Sigmoid colon (tissue), 7 donors: Measurements from ENCODE around the gene COL1A1. TPM values are rescaled to one million over a fixed set of nuclear protein-coding genes. Genes with fewer than 3 reads are reported as not detected.

Experiments
- DNase-seq: peaks from one replicate; pipeline ENCODE4 v3.0.0-alpha.2; 2019
- H3K27ac ChIP-seq, 4 donors: fragments of 200-600 bp; sonication (generic); one replicate each; pipeline ENCODE4 v1.5.1; 2016 to 2019; ENCODE audit warnings: mild to moderate bottlenecking in 1 of 4
- H3K27me3 ChIP-seq, 3 donors: fragments of 200-600 bp; sonication (generic); one replicate each; pipeline ENCODE4 v1.5.1; 2019; ENCODE audit warnings: mild to moderate bottlenecking in 1 of 3
- H3K36me3 ChIP-seq, 4 donors: fragments of 200-600 bp; sonication (generic); one replicate each; pipeline ENCODE4 v1.5.1; 2016 to 2019
- H3K4me1 ChIP-seq, 4 donors: fragments of 200-600 bp; sonication (generic); one replicate each; pipeline ENCODE4 v1.5.1; 2017 to 2019
- H3K4me3 ChIP-seq, 4 donors: fragments of 200-600 bp; sonication (generic); one replicate each; pipeline ENCODE4 v1.5.1; 2017 to 2019; ENCODE audit warnings: mild to moderate bottlenecking in 2 of 4, moderate library complexity in 1 of 4
- H3K9me3 ChIP-seq, 4 donors: fragments of 200-600 bp in 3 of 4; sonication (generic) in 3 of 4; one replicate each; pipeline versions ENCODE4 v1.5.1 to v1.6.1; 2013 to 2019
- CTCF ChIP-seq, 4 experiments: fragments of 450-650 bp in 3 of 4; fragments of 200-600 bp in 1 of 4; IDR thresholded peaks; one replicate each; pipeline ENCODE4 v1.5.1; 2016 to 2019; ENCODE audit warnings: antibody characterized with exemption in 4 of 4, mild to moderate bottlenecking in 3 of 4, moderate library complexity in 2 of 4
- EP300 ChIP-seq, 4 donors: sonication (generic); formaldehyde crosslinking; IDR thresholded peaks; one replicate each; pipeline ENCODE4 v1.6.1; 2017; ENCODE audit warnings: antibody characterized with exemption in 4 of 4
- POLR2A ChIP-seq, 2 donors: fragments of 450-650 bp; IDR thresholded peaks; one replicate each; pipeline ENCODE4 v1.6.1; 2016; ENCODE audit warnings: antibody characterized with exemption in 2 of 2, mild to moderate bottlenecking in 2 of 2, moderate library complexity in 2 of 2
- POLR2AphosphoS5 ChIP-seq, 4 donors: sonication (generic); formaldehyde crosslinking; IDR thresholded peaks; one replicate each; pipeline ENCODE4 v1.6.1; 2017; ENCODE audit warnings: antibody characterized with exemption in 4 of 4
- WGBS, 2 donors: extraction: QIAGEN DNeasy Blood & Tissue Kit; methylation state at CpG; one replicate each; pipeline ENCODE4 v1.1.7; 2013; 5-methylcytosine and 5-hydroxymethylcytosine counted together
- intact Hi-C: fragments of 100-400 bp; cut with DNase I; formaldehyde crosslinking; loops from one replicate; pipeline ENCODE4 v1.15.1; 2023
- polyA plus RNA-seq, 3 donors: library from polyadenylated mRNA; stranded (reverse); fragments of 200-250 nt; gene quantifications; one replicate each; pipeline ENCODE4 v1.2.3, GENCODE V29; 2013
- total RNA-seq, 4 donors: library from RNA; depleted of rRNA; stranded (reverse); fragments of >200 nt; gene quantifications; one replicate each; pipeline ENCODE4 v1.1.0, GENCODE V29; 2016
- donor health status: healthy with polysubstance abuse.
- donor health status: Bipolar disorder and iron deficiency.
- donor health status: healthy.

The COL1A1 gene
- total and polyA plus RNA-seq, 7 donors: 7.8 to 459 (median 49.2) TPM

DNA sequence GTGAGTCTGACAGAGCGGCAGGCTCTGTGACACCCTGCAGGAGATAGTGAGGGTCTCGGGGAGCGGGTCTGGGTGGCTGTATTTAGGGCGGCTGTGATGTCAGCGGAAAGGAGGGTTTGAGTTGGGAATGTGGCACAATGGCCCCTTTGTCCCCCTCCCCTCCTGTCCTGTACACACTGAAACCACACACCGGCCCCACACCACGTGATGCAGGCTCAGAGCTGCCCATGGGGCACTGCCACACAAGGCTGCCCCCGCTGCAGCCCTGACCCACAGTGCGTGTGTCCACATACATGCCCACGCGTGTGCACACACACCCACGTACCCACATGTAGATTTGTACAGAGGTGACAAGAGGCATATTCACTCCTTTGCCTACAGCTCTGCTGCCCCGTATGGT, 20.3 kb downstream of the COL1A1 start:
- Histone ChIP-seq H3K9me3 (no peaks in the 10 kb centered on the region), H3K27me3 (no peaks in the 10 kb centered on the region), H3K27ac (peak overlapping the region in 3 of 4 donors; percentile 81 to 99 (median 94)), H3K4me1 (peaks cover 3 to 62% (median 47%) of the 10 kb centered on the region in 4 donors), H3K4me3 (no peak overlapping the region), H3K36me3 (peaks cover 6 to 14% (median 10%) of the 10 kb centered on the region in 4 donors)
- DNase-seq: no peak
- intact Hi-C loops: no loop called here
- WGBS, 2 donors: 89 to 94% methylated on average over 13 of the region's 13 CpGs
- TF ChIP-seq CTCF (IDR thresholded peaks at IDR 0.05) (no peak), POLR2AphosphoS5 (IDR thresholded peaks at IDR 0.05) (peak in 1 of 4 donors; percentile 8), EP300 (IDR thresholded peaks at IDR 0.05) (no peak), POLR2A (IDR thresholded peaks at IDR 0.05) (no peak)

DNA sequence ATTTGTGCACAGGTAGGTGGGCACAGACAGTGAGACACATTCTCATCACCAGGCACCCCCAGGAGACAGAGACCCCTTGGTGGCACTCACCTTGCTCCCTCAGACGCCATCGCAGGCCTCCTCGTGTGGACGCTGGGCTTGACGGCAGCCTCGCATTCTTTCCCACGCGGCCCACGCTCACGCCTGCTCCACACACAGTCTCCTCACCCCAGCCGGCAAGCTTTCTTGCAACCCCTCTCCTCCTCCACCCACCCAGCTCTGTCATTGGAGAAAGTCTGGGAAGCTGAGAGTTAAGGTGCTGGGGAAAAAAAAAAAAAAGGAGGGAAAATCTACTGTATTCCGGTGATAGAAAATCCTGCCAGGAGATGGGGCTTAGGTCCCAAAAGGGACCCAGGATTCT, 20.8 kb downstream of the COL1A1 start:
- TF ChIP-seq EP300 (IDR thresholded peaks at IDR 0.05): no peak
- no peak for TF ChIP-seq CTCF (IDR thresholded peaks at IDR 0.05)
- TF ChIP-seq POLR2AphosphoS5 (IDR thresholded peaks at IDR 0.05): no peak
- no peak for TF ChIP-seq POLR2A (IDR thresholded peaks at IDR 0.05)
- DNase-seq: no peak
- no peak overlapping the region for H3K4me3 ChIP-seq
- H3K27ac ChIP-seq: peak overlapping the region in 3 of 4 donors; percentile 81 to 99 (median 94)
- peaks cover under 1 to 9% (median 5%) of the 10 kb centered on the region in 4 donors for H3K36me3 ChIP-seq
- H3K4me1 ChIP-seq: peaks cover 3 to 62% (median 49%) of the 10 kb centered on the region in 4 donors
- H3K27me3 ChIP-seq: no peaks in the 10 kb centered on the region
- WGBS, 2 donors: 85 to 91% methylated on average over 12 of the region's 12 CpGs
- H3K9me3 ChIP-seq: no peaks in the 10 kb centered on the region
- intact Hi-C loops: no loop called here

DNA sequence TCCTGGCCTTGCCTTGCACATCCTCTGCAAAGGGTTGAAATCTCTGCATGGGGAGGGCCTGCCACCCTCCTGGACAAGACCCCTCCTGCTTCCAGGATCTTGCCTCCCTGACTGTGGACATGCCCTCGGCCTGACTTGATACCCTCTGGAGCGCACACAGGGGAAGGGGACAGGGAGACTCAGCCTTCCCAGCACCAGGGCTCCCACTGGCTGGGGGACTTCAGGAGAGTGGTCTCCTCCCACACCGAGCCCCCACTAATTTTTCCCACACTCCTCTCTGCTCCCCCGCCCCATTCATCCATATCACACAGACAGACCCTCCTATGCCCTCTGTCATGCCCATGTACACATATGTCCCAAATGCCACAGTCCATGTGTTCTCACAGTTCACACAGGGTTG, 21.3 kb downstream of the COL1A1 start:
- Histone ChIP-seq H3K27me3 (no peaks in the 10 kb centered on the region), H3K9me3 (no peaks in the 10 kb centered on the region), H3K27ac (peak overlapping the region in 3 of 4 donors; percentile 81 to 99 (median 94)), H3K36me3 (peaks cover 0 to 4% (median 0%) of the 10 kb centered on the region in 4 donors), H3K4me3 (no peak overlapping the region), H3K4me1 (peaks cover 3 to 62% (median 52%) of the 10 kb centered on the region in 4 donors)
- WGBS, 2 donors: 94 to 96% methylated on average over 4 of the region's 4 CpGs
- intact Hi-C loops: no loop called here
- DNase-seq: no peak
- TF ChIP-seq POLR2AphosphoS5 (IDR thresholded peaks at IDR 0.05): no peak
- TF ChIP-seq CTCF (IDR thresholded peaks at IDR 0.05): no peak
- no peak for TF ChIP-seq EP300 (IDR thresholded peaks at IDR 0.05)
- no peak for TF ChIP-seq POLR2A (IDR thresholded peaks at IDR 0.05)

- peak overlapping the region; percentile 81 to 99 (median 88) for H3K27ac ChIP-seq
- H3K27me3 ChIP-seq: no peaks in the 10 kb centered on the region
- H3K4me3 ChIP-seq: peak overlapping the region in 3 of 4 donors; percentile 1 to 18 (median 4)
- no peaks in the 10 kb centered on the region for H3K9me3 ChIP-seq
- peak; percentile 23 to 62 (median 54) for TF ChIP-seq POLR2AphosphoS5 (IDR thresholded peaks at IDR 0.05)
- TF ChIP-seq EP300 (IDR thresholded peaks at IDR 0.05): peak in 2 of 4 donors; percentile 12 to 71
- TF ChIP-seq CTCF (IDR thresholded peaks at IDR 0.05): peak; percentile 5 to 63 (median 48)
- TF ChIP-seq POLR2A (IDR thresholded peaks at IDR 0.05): no peak
- WGBS, 2 donors: 7 to 23% methylated on average over 22 of the region's 22 CpGs
- intact Hi-C loops: loop anchor here (2.0 kb wide), 1 partner anchor 21 kb away; no protein-coding TSS in a partner anchor
- H3K4me1 ChIP-seq: peaks cover 0 to 62% (median 51%) of the 10 kb centered on the region in 4 donors
- peak; percentile 95 for DNase-seq
- H3K36me3 ChIP-seq: no peaks in the 10 kb centered on the region
Measured at GRCh38 chr17:50177983-50178834, 23.2 kb downstream of the COL1A1 start.
